HuH-7.5 (cell line): ENCODE results near the gene EIF4G1.

Source experiments
- DNase-seq: peaks from one replicate; pipeline ENCODE4 v3.0.0; 2011; ENCODE audit warnings: low spot score

The EIF4G1 gene

DNA sequence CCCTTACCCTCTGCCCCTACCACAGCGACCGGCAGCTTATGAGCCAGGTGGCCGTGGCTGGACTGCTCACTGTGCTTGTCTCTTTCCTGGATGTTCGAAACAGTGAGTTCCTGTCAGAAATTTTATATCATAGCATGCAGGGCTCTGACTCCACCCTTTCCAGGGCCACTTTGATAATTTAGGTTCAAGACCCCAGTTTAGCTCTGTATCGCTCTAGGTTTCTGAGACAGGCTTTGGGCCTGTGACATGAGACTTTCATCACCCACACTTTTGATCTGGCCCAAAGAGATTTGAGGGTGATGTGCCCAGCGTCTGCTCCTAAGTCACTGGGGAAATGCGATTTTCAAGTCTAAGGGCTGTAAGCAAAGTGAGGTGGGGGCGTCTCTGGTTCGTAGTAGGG is 6.5 kb upstream of the EIF4G1 start:
- DNase-seq = no peak

DNA sequence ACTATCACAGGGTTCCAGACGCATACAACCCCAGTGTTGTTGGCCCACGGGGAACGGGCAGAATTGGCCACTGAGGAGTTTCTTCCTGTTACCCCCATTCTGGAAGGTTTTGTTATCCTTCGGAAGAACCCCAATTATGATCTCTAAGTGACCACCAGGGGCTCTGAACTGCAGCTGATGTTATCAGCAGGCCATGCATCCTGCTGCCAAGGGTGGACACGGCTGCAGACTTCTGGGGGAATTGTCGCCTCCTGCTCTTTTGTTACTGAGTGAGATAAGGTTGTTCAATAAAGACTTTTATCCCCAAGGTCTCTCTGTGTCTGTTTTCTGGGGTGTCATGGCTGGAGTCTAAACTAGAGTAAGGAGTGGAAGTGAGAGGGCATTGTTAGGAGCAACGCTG is 5.7 kb upstream of the EIF4G1 start:
- no peak for DNase-seq

DNA sequence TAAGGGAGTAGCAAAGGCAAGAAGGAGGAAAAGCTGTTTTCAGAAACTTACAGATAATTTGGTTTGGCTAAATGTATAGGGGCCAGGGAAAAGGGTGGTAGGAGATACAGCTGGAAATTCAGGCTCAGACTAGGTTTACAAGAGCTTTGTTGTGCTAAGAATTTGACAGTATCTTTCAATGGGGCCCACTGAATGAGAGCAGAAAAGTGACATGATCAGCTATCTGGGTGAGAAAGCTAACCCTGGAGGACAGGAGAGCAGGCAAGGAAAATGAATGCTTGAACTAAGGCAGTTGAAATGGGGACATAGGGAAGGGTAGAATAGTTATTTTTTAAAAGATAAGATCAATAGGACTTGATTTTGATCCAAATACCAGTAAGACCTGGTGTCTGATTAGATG is 2.8 kb upstream of the EIF4G1 start:
- DNase-seq = no peak

DNA sequence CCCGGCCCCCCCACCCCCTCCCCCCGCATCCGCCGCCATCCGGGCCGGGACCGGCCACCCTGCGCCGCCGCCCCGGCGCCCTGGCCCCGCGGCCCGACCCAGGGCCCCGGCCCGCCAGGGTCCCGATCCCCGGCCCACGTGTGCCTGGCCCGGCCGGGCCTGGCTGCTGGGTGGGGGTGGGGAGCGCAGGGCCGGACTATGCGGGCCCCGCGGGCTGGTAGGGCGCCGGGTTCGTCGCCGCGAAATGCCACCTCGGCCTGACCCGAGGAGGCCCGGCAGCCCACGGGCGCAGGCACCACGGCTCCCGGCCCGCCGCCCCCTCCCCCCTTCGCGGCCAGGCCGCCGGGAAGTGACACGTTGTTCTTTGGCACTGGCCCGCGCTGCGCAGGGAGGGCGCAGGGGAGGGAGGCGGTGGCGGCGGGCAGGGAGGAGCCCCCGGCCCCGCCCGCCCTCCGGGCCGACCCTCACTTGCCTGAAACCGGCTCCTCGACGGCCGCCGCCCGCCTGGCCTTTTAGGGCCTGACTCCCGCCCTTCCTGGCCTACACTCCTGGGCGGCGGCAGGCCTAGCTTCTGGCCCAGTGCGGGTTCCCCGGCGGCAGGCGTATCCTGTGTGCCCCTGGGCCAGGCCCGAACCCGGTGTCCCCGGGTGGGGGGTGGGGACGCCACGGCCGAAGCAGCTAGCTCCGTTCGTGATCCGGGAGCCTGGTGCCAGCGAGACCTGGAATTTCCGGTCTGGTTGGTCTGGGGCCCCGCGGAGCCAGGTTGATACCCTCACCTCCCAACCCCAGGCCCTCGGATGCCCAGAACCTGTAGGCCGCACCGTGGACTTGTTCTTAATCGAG is 515 bp downstream of the EIF4G1 start:
- DNase-seq = peak; percentile 57

DNA sequence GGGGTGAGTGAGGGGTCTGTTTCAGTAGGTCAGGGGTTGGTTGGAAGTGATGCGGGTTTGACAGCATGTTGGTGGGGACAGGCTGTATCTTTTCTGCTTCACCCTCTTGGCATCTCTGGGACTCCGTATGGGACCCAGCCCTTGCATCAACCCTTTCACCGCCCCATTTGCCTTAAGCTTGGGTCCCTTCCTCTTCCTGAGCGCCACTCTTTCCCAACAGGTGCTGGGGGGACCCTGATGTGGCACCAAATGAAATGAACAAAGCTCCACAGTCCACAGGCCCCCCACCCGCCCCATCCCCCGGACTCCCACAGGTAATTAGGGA is 1.1 kb downstream of the EIF4G1 start:
- no peak for DNase-seq

DNA sequence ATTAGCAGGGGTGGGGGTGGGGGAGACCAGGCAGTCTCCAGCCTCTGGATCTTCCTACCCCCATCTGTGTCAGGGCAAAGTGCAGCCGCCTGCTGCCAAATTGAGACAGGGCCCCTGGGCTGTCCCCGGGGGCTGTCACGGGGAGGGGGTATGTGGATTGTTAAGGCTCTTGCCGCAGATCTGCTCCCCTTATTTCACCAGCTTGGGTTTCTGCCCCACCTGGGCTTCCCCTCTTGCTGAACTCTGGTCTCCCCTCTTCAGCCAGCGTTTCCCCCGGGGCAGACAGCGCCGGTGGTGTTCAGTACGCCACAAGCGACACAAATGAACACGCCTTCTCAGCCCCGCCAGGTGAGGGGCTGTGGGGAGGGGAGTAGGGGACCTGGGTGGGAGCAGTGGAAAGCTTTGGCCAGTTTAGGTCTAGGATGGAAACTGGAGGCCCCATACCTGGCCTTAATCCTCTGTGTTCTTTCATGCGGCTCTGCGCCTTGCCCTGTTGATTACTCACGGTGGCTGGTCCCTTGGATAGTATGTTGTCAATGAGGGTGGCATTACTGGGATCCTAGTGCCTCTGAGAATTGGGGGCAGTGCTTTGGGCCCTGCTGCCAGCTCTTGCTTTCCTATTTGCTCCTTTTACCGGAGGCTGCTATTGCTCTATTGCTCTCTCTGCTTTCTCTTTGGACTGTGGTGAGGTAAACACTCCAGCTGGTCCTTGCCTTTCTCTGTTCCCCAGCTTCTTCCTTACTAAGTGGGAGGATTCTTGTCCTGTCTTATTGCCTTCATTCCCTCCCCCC is 1.7 kb downstream of the EIF4G1 start:
- DNase-seq = no peak

DNA sequence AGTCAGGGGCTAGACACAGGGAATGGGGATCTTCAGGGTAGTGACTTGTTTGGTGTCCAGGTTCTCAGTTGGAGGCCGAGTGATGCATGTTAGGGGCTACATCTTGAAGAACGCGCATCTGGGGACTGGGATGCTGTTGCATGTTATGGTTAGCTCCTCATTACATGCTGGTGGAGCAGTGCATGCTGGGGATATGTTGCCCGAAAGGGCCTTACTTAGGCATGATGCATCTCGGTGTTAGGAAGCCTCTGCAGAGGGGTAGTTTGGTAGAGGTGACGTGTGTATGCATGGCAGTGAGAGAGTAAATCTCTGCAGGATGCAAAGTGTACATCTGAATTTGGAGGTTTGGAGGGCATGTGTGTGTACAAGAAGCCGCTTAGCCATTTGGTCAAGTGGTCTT is 2.4 kb downstream of the EIF4G1 start:
- no peak for DNase-seq

DNA sequence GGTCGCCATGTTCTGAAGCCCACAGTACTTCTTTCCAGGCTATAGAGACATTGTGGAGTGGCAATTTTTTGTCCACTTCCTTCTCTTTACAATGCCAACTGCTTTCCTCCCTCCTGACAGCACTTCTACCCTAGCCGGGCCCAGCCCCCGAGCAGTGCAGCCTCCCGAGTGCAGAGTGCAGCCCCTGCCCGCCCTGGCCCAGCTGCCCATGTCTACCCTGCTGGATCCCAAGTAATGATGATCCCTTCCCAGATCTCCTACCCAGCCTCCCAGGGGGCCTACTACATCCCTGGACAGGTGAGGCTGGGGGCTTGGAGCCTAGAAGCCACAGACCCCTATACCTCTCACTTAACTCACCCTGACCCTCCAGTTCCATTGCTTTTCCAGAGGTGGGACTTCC is 2.8 kb downstream of the EIF4G1 start:
- DNase-seq = no peak

DNA sequence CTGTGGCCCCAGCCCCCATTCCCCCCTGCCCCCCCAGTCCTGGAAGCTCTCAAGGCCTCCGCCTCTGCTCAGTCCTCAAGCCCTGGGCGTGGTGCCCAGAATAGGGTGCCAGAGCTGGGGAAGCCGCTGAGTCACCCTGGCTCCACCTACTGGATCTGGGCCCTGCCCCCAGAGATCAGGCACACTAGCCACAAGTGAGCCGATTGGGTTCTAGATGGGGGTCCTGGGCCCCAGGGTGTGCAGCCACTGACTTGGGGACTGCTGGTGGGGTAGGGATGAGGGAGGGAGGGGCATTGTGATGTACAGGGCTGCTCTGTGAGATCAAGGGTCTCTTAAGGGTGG is 5.7 kb downstream of the EIF4G1 start:
- DNase-seq = peak; percentile 59

DNA sequence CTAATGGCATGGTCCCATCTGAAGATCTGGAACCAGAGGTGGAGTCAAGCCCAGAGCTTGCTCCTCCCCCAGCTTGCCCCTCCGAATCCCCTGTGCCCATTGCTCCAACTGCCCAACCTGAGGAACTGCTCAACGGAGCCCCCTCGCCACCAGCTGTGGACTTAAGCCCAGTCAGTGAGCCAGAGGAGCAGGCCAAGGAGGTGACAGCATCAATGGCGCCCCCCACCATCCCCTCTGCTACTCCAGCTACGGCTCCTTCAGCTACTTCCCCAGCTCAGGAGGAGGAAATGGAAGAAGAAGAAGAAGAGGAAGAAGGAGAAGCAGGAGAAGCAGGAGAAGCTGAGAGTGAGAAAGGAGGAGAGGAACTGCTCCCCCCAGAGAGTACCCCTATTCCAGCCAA is 7.3 kb downstream of the EIF4G1 start:
- DNase-seq = no peak

DNA sequence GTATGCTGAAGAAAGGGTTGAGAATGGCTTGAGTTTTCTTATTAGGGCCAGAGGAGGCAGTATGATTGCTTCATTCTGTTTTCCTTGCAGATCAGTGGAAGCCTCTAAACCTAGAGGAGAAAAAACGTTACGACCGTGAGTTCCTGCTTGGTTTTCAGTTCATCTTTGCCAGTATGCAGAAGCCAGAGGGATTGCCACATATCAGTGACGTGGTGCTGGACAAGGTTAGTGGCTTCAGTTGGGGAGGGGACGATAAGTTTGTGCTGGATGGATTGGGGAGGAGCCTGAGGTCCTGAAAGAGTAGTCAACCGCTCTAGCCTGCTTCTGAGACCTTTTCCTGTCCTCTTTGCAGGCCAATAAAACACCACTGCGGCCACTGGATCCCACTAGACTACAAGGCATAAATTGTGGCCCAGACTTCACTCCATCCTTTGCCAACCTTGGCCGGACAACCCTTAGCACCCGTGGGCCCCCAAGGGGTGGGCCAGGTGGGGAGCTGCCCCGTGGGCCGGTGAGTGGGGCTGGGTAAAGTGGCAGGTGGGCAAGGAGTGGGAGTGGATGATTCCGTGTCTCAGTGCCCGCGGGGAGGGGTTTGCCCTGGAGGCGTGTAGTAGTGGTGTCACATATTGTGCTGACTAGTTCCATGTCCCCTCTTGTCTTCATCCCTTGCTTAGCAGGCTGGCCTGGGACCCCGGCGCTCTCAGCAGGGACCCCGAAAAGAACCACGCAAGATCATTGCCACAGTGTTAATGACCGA is 8.5 kb downstream of the EIF4G1 start:
- no peak for DNase-seq

DNA sequence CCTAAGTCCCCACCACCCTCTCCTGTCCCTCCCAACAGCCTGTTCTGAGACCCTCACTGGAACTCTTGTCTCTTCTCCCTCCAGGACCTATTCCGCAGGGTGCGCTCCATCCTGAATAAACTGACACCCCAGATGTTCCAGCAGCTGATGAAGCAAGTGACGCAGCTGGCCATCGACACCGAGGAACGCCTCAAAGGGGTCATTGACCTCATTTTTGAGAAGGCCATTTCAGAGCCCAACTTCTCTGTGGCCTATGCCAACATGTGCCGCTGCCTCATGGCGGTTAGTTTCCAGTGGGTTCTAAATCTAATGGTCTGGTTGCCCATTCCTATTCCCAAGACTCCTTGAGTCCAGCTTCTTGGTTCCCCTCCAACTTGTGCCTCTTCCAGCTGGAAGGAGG is 9.3 kb downstream of the EIF4G1 start:
- DNase-seq = no peak

DNA sequence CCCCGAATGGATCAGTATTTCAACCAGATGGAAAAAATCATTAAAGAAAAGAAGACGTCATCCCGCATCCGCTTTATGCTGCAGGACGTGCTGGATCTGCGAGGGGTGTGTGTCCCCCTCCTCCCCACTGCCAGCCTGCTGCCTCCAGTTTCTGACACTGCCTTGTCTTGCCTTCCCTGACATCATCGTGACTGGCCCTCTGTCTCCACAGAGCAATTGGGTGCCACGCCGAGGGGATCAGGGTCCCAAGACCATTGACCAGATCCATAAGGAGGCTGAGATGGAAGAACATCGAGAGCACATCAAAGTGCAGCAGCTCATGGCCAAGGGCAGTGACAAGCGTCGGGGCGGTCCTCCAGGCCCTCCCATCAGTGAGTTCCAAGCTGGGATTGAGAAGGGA is 10.9 kb downstream of the EIF4G1 start:
- no peak for DNase-seq

DNA sequence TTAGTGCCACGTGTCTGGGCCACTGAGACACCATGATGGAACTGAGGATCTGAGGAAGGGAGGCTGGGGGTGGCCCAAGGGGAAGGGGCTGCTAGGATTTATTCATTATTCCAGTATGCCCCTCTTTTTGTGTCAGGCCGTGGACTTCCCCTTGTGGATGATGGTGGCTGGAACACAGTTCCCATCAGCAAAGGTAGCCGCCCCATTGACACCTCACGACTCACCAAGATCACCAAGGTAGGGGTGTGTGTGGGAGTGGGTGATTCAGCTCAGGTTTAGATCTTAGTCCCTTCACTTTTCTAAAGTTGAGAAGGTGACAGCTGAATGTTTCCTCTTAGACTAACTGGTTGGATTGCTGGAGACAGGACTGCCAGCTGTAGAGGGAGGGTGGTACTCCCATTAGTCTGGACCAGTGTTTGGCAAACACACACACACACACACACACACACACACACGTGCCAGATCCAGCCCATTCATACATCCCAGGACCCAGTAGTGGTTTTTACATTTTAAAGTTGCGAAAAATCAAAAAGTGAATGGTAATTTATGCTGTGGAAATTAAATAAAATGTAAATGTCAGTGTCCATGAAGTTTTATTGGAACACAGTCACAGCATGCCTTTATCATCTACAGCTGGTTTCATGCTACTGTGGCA is 11.4 kb downstream of the EIF4G1 start:
- DNase-seq = no peak

DNA sequence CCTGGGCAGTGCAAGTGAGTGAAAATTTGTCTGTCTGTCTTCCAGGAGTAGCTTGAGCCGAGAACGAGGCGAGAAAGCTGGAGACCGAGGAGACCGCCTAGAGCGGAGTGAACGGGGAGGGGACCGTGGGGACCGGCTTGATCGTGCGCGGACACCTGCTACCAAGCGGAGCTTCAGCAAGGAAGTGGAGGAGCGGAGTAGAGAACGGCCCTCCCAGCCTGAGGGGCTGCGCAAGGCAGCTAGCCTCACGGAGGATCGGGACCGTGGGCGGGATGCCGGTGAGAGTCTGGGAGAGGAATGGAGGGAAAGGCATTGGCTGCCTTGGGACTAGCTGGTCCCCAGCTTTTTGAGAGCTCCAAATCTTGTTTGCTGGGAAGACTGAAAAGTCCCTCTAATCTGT is 12.8 kb downstream of the EIF4G1 start:
- DNase-seq = no peak

DNA sequence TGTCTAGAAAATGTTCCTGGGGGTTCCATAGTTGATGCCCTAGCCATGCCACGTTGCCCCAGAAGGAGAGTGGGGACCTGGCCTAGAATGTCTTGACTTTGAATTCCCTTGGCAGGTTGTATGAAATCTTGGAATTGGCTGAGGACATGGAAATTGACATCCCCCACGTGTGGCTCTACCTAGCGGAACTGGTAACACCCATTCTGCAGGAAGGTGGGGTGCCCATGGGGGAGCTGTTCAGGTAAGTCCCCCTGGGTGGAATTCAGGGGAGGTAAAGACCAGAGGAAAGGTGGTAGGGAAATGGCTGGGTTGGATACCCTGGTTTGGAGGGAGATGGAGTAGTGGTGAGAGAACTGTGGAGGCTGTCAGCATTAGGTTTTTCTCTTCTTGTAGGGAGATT is 14.1 kb downstream of the EIF4G1 start:
- DNase-seq = no peak

DNA sequence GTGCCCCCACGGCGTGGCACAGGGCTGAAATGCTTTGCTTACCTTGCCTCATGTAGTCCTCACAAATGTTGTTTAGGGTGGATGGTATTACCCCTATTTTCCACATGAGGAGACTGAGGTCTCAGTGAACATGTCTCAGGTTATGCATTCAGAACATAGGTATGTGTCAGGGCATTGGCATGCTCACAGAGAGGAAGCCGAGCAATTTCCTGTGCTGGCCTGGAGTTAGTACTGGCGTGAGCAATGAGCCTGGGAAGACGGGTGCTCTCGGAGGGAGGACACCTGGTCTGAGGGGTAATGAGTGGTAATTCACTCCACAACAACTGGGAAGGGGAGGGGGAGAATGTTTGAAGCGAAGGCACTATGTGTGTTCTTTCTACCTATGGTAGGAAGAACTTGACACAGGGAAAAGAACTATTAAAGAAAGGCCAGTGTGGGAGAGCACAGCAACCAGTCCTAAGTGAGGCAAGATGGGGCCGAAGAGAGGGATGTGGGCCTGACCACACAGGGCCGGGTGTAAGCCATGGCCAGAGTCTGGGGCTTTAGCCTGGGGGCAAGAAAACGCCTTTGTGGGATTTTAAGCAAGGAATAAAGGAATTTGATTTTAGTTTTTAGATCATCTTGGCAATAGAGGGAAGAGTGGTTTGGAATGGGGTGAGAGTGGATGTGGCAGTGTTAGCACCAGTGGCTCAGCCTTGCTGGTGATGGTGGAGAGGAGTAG is 18.1 kb downstream of the EIF4G1 start:
- no peak for DNase-seq

DNA sequence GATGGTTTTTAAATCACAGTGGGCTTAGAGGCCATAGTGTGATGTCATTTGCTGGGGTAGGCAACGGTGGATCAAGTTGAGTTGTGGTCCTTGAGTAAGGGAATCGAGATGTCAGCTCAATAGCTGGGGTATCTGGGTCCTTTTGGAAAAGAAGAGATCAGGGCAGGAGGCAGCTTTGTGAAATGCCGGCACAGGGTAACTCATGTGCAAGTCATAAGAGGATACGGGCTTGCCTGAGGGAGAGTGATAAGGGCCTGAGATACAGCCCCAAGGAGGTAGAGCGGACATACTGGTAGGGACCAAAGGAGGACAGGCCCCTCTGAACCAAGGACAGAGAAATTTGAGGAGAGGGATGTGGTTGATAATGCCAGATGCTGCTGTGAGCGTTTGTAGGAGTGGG is 18.8 kb downstream of the EIF4G1 start:
- no peak for DNase-seq

DNA sequence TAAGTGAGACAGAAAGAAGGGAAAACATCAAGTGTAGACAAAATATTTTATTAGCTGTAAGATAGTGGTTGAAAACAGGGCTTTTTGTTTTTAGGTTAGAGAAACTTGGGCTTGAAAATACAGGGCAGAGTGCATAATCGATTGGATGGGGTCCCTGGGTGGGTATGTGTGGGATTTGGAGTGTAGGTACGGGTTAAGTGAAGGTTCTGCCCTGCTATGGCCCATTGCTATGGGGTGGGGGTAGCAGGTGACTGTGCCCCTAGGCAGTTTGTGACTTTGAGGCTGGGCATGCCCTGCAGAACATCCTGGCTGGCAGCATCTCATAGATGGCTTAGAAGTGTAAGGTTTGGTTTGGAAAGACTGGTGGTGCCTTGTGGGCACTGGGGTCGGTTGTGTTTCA is 19.3 kb downstream of the EIF4G1 start:
- no peak for DNase-seq

DNA sequence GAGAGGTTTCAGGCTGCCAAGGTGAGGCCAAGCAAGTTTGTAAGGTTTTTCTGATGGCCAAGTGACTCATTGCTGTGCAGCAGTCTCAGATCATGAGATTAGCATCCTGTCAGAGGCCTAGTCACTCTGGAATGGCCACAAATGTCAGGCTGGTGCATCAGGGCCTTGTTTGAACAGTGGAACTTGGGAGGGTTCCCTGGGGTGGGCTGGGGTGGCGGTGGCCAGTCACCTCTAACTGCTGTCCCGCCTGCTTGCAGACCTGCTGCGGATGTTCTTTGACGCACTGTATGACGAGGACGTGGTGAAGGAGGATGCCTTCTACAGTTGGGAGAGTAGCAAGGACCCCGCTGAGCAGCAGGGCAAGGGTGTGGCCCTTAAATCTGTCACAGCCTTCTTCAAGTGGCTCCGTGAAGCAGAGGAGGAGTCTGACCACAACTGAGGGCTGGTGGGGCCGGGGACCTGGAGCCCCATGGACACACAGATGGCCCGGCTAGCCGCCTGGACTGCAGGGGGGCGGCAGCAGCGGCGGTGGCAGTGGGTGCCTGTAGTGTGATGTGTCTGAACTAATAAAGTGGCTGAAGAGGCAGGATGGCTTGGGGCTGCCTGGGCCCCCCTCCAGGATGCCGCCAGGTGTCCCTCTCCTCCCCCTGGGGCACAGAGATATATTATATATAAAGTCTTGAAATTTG is 20.2 kb downstream of the EIF4G1 start:
- no peak for DNase-seq

DNA sequence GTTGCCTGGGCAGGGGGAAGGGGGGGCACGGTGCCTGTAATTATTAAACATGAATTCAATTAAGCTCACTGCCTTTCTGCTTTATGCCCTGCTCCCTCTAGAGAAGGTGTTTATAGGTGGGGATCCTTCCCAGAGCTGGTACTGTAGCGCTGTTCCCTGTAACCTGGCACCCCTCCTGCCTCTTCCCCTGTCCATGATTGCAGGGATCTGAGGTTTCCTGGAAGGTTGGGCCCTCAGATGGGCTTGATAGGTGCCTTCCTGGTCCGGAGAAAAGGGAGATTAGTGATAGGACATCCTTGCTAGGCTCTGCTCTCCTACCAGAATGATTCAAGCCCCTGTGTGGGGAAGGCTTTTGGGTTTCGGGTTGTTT is 20.9 kb downstream of the EIF4G1 start:
- no peak for DNase-seq
